Activated CD8-positive, alpha-beta memory T cell treated with anti-CD3 and anti-CD28 coated beads, Interleukin-2, amount 50 U/mL, for 4 hours (primary cell): ENCODE results near the gene ZNF699.
"Not testable (repeated sequence)": the region's sequence is repeated elsewhere in the genome, so short reads cannot be mapped to it uniquely, and the experiment has no call there.

Experiments
- DNase-seq: peaks from one replicate; pipeline ENCODE4 v3.0.0-alpha.2; 2020

ZNF699 gene

GRCh38 chr19:9309139-9309973 lies at the start of gene ZNF699:
TSS of gene ZNF699 (minus strand) at chr19:9309838. CDS start at chr19:9305119, 4,719 bp downstream.
- peak; percentile 98 for DNase-seq

- no peak for DNase-seq
These were observed 45.0 kb upstream of the ZNF699 start for GRCh38 chr19:9354651-9355050.

DNA sequence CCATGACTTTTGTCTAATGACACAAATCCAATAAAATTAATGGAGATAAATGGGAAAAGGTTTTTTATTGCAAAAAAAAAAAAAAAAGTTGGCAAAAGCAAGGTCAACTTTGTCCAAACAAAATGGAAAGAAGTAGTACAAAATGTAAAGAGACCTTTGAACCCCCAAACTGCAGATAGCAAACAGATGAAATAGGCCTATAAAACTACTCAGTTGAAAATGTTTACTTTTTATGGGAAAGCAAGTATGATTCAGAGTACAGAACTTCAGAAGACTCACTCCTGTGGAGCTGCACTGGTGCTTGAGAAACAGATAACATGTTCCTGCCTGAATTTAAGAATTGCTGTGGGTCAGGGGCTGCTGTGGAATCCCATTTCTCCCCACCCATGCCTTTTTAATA lies 43.4 kb upstream of the ZNF699 start:
- no peak for DNase-seq

GRCh38 chr19:9352505-9352904 lies 42.9 kb upstream of the ZNF699 start:
- DNase-seq, result no peak

DNA sequence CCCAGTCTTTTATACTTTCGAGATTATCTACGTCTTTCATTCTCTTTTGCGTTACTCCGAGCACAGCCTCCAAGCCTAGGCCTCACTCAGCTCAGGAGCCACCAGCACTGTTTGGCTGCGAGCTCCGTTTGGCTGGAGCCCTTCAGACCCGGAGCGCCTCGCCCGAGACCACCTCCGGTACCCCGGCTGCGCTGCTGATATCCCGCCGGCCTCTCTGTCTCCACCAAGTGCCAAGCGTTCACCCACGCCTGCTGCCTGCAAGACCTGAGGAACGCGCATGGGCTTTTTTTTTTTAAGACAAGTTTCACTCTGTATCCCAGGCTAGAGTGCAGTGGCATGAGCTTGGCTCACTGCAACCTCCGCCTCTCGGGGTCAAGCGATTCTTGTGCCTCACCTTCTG lies 39.0 kb upstream of the ZNF699 start:
- no peak for DNase-seq

DNA sequence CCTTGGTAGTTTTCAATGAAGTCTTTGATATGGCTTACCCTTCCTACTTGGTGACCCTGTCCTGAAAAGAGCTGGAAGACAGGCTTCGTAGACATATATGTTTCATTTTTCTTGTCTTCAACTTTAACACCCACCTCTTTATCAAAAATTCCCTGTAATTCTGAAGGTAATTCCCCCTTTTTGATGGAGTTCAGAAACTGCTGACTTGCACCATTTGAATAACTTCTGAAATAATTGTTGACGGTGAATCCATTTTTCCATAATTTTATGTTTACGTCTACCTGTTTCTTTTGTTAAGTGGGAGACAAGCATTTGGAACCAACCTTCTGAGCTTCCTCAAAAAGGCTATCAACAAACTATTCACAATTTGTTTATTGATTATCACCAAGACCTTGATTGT lies 38.6 kb upstream of the ZNF699 start:
- DNase-seq, result no peak

- DNase-seq, result no peak
These were observed 35.4 kb upstream of the ZNF699 start for GRCh38 chr19:9345005-9345404.

DNA sequence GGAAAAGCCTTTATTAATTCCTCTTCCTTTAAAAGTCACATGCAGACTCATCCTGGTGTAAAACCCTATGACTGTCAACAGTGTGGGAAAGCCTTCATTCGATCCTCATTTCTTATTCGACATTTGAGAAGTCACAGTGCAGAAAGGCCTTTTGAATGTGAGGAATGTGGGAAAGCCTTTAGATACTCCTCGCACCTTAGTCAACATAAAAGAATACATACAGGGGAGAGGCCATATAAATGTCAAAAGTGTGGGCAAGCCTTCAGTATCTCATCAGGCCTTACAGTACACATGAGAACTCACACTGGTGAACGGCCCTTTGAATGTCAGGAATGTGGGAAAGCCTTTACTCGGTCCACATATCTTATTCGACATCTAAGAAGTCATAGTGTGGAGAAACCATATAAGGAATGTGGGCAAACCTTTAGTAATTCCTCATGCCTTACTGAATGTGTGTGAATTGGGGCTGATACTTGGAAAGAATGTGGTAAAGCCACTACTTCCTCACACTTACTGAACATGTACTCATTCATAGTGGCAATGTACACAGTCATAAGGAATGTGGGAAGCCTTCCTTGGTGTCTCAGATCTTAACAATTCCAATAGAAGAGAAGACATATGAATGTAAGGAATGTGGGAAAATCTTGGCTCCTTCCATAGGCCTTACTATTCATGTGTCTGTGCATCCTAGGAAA lies 33.1 kb upstream of the ZNF699 start:
- no peak for DNase-seq

GRCh38 chr19:9329999-9330398 lies 20.4 kb upstream of the ZNF699 start:
- no peak for DNase-seq

- DNase-seq, result no peak
These were observed 14.9 kb upstream of the ZNF699 start for GRCh38 chr19:9324584-9324962.

- peak; percentile 97 for DNase-seq
These were observed 14.4 kb upstream of the ZNF699 start, which contains the start of gene ZNF559 for GRCh38 chr19:9323919-9324583. TSS of gene ZNF559 (plus strand) at chr19:9324179. CDS start at chr19:9338550, 14,371 bp downstream.

GRCh38 chr19:9323557-9323918 lies 13.9 kb upstream of the ZNF699 start:
- DNase-seq, result no peak

DNA sequence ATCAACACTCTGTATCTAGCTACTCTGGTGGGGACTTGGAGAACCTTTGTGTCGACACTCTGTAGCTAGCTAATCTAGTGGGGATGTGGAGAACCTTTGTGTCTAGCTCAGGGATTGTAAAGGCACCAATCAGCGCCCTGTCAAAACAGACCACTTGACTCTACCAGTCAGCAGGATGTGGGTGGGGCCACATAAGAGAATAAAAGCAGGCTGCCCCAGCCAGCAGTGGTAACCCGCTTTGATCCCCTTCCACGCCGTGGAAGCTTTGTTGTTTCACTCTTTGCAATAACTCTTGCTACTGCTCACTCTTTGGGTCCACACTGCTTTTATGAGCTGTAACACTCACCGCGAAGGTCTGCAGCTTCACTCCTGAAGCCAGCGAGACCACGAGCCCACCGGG lies 12.6 kb upstream of the ZNF699 start:
- DNase-seq, result not testable (repeated sequence)

- DNase-seq, result not testable (repeated sequence)
These were observed 12.1 kb upstream of the ZNF699 start for GRCh38 chr19:9321756-9322155.

DNA sequence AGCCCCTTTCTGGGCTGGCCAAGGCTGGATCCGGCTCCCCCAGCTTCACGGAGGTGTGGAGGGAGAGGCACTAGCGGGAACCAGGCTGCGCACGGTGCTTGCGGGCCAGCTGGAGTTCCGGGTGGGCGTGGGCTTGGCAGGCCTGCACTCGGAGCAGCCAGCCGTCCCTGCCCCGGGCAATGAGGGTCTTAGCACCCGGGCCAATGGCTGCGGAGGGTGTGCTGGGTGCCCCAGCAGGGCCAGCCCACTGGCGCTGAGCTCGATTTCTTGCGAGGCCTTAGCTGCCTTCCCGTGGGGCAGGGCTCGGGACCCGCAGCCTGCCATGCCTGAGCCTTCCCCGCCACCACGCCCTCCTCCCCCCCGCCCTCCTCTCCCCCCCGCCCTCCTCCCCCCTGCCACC lies 11.7 kb upstream of the ZNF699 start:
- DNase-seq, result no peak

DNA sequence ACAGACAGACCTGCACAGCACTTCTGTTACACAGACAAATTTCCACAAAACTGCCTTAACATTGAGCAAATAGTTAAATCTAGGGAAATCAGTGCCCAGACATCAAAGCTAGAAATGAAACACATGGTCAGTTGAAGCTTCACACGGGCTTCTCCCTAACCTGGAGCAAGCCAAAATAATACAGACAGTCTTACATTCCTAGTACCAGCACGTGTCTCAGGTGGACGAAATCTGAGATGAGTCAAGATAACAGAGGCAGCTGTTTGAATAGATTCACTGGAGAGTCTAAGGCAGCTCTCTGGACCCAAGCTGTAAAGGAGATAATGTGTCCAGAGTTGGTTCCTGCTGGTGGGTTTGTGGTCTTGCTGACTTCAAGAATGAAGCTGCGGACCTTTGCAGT lies 4.1 kb upstream of the ZNF699 start:
- no peak for DNase-seq

DNA sequence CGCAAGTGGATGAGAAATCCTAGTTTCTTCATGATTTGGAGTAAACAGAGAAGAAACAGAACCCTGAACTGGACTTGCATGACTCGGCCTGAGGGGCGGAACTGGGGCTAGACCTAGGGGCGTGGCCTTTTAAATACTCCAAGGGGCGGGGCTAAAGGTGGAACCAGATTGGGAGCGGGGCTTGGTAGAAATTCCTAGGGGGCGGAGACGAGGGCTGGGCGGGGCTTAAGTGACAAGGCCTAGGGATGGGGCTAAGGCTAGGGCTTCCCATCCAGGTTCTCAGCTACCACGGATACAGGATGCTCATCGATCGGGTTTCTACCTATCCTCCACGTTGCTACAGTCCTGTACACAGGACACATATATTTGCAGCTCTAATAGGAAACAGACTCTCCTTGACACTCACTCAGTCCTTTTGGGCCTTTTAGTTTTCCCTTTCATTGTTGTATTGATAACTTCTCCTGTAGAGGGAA lies 372 bp upstream of the ZNF699 start:
- no peak for DNase-seq

DNA sequence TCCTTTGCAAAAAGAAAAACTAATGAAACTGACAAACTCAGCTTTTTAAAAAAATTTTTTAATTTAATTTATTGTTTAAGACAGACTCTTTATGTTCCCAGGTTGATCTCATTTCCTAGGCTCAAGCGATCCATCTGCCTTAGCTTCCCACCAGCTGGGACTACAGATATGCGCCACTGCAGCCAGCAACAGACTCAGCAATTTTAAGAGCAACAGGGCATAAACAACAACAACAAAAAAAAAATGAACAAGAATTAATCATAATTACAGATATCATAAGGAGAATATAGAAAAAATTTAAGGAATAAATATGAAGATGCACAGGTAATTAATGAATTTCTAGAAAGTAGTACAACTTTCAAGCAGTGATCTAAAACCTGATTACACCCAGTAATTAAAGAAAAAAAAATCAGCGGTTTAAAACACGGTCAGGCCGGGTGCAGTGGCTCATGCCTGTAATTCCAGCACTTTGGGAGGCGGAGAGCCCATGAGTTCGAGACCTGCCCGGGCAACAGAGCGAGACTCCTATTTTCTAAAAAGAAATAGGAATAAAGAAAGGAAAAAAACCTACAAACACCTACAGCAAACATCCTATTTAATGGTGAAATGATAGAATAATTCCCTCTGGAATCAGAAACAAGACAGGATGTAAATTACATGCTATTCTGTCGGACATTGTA lies 1.4 kb downstream of the ZNF699 start:
- DNase-seq, result no peak

- DNase-seq, result no peak
These were observed 3.2 kb downstream of the ZNF699 start for GRCh38 chr19:9306443-9306842.

DNA sequence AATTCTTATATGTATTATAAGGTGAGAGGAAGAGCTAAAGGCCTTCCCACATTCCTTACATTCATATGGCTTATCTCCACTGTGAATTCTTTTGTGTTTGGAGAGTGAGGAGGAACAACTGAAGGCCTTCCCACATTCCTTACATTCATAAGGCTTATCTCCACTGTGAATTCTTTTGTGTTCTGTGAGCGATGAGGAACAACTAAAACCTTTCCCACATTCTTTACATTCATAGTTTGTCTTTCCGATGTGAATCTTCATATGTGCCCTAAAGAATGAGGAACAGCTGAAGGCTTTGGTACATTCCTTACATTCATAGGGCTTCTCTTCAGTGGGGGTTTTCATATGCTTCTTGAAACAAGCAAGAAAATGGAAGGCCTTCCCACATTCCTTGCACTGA lies 13.3 kb downstream of the ZNF699 start:
- no peak for DNase-seq

- no peak for DNase-seq
These were observed 14.2 kb downstream of the ZNF699 start for GRCh38 chr19:9295411-9295849.

- no peak for DNase-seq
These were observed 20.3 kb downstream of the ZNF699 start for GRCh38 chr19:9289231-9289884.
